Right lobe of liver (tissue), 6 donors: ENCODE measurements around the gene IST1. TPM values are rescaled to one million over a fixed set of nuclear protein-coding genes. Genes with fewer than 3 reads are reported as not detected.

ENCODE experiments used
- ATAC-seq, 4 donors: fragments of 200-7000 bp; cut with Tn5 transposase; one replicate each; pipeline ENCODE4 v1.9.1; 2020; ENCODE audit warnings: mild to moderate bottlenecking in 4 of 4, moderate library complexity in 4 of 4
- DNase-seq, 3 donors: peaks; one replicate each; pipeline ENCODE4 v3.0.0-alpha.2; 2020
- H3K27ac ChIP-seq, 3 donors: fragments of 200-600 bp; one replicate each; pipeline ENCODE4 v1.8.0; 2022
- H3K27me3 ChIP-seq, 2 donors: fragments of 200-600 bp; one replicate each; pipeline ENCODE4 v1.8.0; 2022
- H3K36me3 ChIP-seq, 4 donors: fragments of 200-600 bp; sonication (generic) in 1 of 4; one replicate each; pipeline versions ENCODE4 v1.5.1 to v1.8.0; 2017 to 2022; ENCODE audit warnings: control low read depth in 1 of 4
- H3K4me1 ChIP-seq, 4 donors: fragments of 200-600 bp; sonication (generic) in 1 of 4; one replicate each; pipeline versions ENCODE4 v1.5.1 to v1.8.0; 2017 to 2022; ENCODE audit warnings: control low read depth in 1 of 4
- H3K4me3 ChIP-seq, 3 donors: fragments of 200-600 bp; one replicate each; pipeline ENCODE4 v1.8.0; 2022
- H3K9me3 ChIP-seq, 4 donors: fragments of 200-600 bp; sonication (generic) in 1 of 4; one replicate each; pipeline versions ENCODE4 v1.5.1 to v1.8.0; 2017 to 2022; ENCODE audit warnings: control low read depth in 1 of 4
- CTCF ChIP-seq, 4 donors: fragments of 200-600 bp in 3 of 4; fragments of 450-650 bp in 1 of 4; IDR thresholded peaks; one replicate each; pipeline versions ENCODE4 v1.5.1 to v1.8.0; 2016 to 2022; ENCODE audit warnings: antibody characterized with exemption in 4 of 4, mild to moderate bottlenecking in 2 of 4
- POLR2A ChIP-seq: fragments of 450-650 bp; IDR thresholded peaks from one replicate; pipeline ENCODE4 v1.6.1; 2017; ENCODE audit warnings: antibody characterized with exemption, mild to moderate bottlenecking
- WGBS: methylation state at CpG from one replicate; pipeline ENCODE4 v1.1.6; 2018; ENCODE audit warnings: low coverage, low lambda C conversion rate; ENCODE audit not compliant: insufficient coverage; ENCODE audit errors: missing lambda C conversion rate; 5-methylcytosine and 5-hydroxymethylcytosine counted together
- intact Hi-C, 2 donors: fragments of 100-400 bp; cut with DNase I; formaldehyde crosslinking; loops; one replicate each; pipeline versions ENCODE4 v1.11.2 to v1.14.1; 2022
- total RNA-seq, 6 experiments: library from RNA; depleted of rRNA in 2 of 6; stranded (reverse); fragments of >200 nt in 2 of 6; fragmentation: NEBNext Ultra II Directional in 3 of 6; extraction: Animal tissue kit (Norgen Biotek cat#: 25700) in 3 of 6; gene quantifications; one replicate each; pipeline versions ENCODE4 v1.1.0 to v1.2.4, GENCODE V29; 2016 to 2023
- donor health status: DM: no; HTN: yes; CAD: no.
- donor health status: DM: no; HTN: no; CAD: no.
- donor health status: DM: no; HTN: no; CAD: no.
- donor health status: DM: no; HTN: yes; CAD: no.
- donor health status: DM: no; HTN: yes; CAD: no.

IST1 gene
- total RNA-seq, 6 experiments from 2014 or later: 44.7 to 73.4 (median 65.5) TPM

GRCh38 chr16:71969353-71969752 lies 74.0 kb downstream of the IST1 start:
- no peak for ATAC-seq
- TF ChIP-seq CTCF (IDR thresholded peaks at IDR 0.05) (no peak), POLR2A (no peak)

GRCh38 chr16:71971571-71971970 lies 76.2 kb downstream of the IST1 start:
- Histone ChIP-seq H3K9me3 (no peaks in the 10 kb centered on the region), H3K27me3 (no peaks in the 10 kb centered on the region), H3K27ac (no peak overlapping the region), H3K36me3 (peaks cover 0 to 11% (median 0%) of the 10 kb centered on the region in 4 donors), H3K4me1 (no peaks in the 10 kb centered on the region), H3K4me3 (no peak overlapping the region)
- DNase-seq (no peak), ATAC-seq (no peak)
- TF ChIP-seq CTCF (IDR thresholded peaks at IDR 0.05) (no peak), POLR2A (no peak)
- intact Hi-C loops: no loop called here
- no CpG with 5 or more reads among the region's 4 CpGs for WGBS

More at GRCh38 chr16:71969353-71969752, 74.0 kb downstream of the IST1 start:
- H3K4me3 ChIP-seq: no peak overlapping the region
- H3K9me3 ChIP-seq: no peaks in the 10 kb centered on the region
- peaks cover 0 to 11% (median 0%) of the 10 kb centered on the region in 4 donors for H3K36me3 ChIP-seq
- no peak overlapping the region for H3K27ac ChIP-seq
- DNase-seq: no peak
- WGBS: 88% methylated on average over 2 of the region's 2 CpGs
- intact Hi-C loops: no loop called here
- H3K4me1 ChIP-seq: no peaks in the 10 kb centered on the region
- no peaks in the 10 kb centered on the region for H3K27me3 ChIP-seq

GRCh38 chr16:71972356-71972755 lies 77.0 kb downstream of the IST1 start:
- Histone ChIP-seq H3K27ac (no peak overlapping the region), H3K4me1 (no peaks in the 10 kb centered on the region), H3K4me3 (no peak overlapping the region), H3K27me3 (no peaks in the 10 kb centered on the region), H3K36me3 (peaks cover 0 to 4% (median 0%) of the 10 kb centered on the region in 4 donors), H3K9me3 (no peaks in the 10 kb centered on the region)
- DNase-seq: no peak
- intact Hi-C loops: no loop called here
- no peak for ATAC-seq
- TF ChIP-seq POLR2A (no peak), CTCF (IDR thresholded peaks at IDR 0.05) (no peak)
- 83% methylated on average over 2 of the region's 3 CpGs for WGBS

- DNase-seq (no peak), ATAC-seq (no peak)
- Histone ChIP-seq H3K27ac (no peak overlapping the region), H3K4me3 (no peak overlapping the region), H3K9me3 (no peaks in the 10 kb centered on the region), H3K27me3 (no peaks in the 10 kb centered on the region), H3K36me3 (peaks cover 0 to 5% (median 0%) of the 10 kb centered on the region in 4 donors), H3K4me1 (no peaks in the 10 kb centered on the region)
- TF ChIP-seq POLR2A (no peak), CTCF (IDR thresholded peaks at IDR 0.05) (no peak)
- intact Hi-C loops: no loop called here
- WGBS: 69% methylated on average over 5 of the region's 9 CpGs
Observed at GRCh38 chr16:71973001-71973400, 77.7 kb downstream of the IST1 start.
